MM.1S (cell line): ENCODE measurements around the gene ATP23.

ENCODE experiments used
- DNase-seq: peaks from one replicate; pipeline ENCODE4 v3.0.0-alpha.2; 2015
- H2AFZ ChIP-seq: fragments of 300-600 bp; sonication (generic); 2 replicates; pipeline ENCODE4 v1.6.0; 2016; ENCODE audit warnings: antibody characterized with exemption, low read length
- H3F3A ChIP-seq: fragments of 300-600 bp; sonication (generic); 2 replicates; pipeline ENCODE4 v1.6.1; 2016; ENCODE audit warnings: mild to moderate bottlenecking, antibody characterized with exemption, low read length, moderate library complexity, mixed read lengths; ENCODE audit not compliant: insufficient read depth
- H3K27ac ChIP-seq: fragments of 300-600 bp; sonication (generic); 2 replicates; pipeline ENCODE4 v1.5.1; 2016; ENCODE audit warnings: mild to moderate bottlenecking, low read length
- H3K27me3 ChIP-seq: fragments of 300-600 bp; sonication (generic); replicated peaks from 2 replicates; pipeline ENCODE4 v1.6.0; 2016; ENCODE audit warnings: low read length; ENCODE audit not compliant: insufficient read depth
- H3K36me3 ChIP-seq: fragments of 300-600 bp; sonication (generic); replicated peaks from 2 replicates; pipeline ENCODE4 v1.6.1; 2016; ENCODE audit warnings: mild to moderate bottlenecking, low read length, mixed read lengths; ENCODE audit not compliant: insufficient read depth
- H3K4me1 ChIP-seq: fragments of 300-600 bp; sonication (generic); 2 replicates; pipeline ENCODE4 v1.6.1; 2016; ENCODE audit warnings: low read length, mixed read lengths
- H3K4me2 ChIP-seq: fragments of 300-600 bp; sonication (generic); 2 replicates; pipeline ENCODE4 v1.6.0; 2016; ENCODE audit warnings: low read depth, low read length
- H3K4me3 ChIP-seq: fragments of 300-600 bp; sonication (generic); 2 replicates; pipeline ENCODE4 v1.5.1; 2016; ENCODE audit warnings: low read length, mixed read lengths
- H3K79me2 ChIP-seq: fragments of 300-600 bp; sonication (generic); 2 replicates; pipeline ENCODE4 v1.6.1; 2016; ENCODE audit warnings: mixed run types, low read length, mixed read lengths
- H3K9ac ChIP-seq: fragments of 300-600 bp; sonication (generic); 2 replicates; pipeline ENCODE4 v1.6.1; 2016; ENCODE audit warnings: low read length, mixed read lengths
- H3K9me2 ChIP-seq: fragments of 300-600 bp; sonication (generic); replicated peaks from 2 replicates; pipeline ENCODE4 v1.6.1; 2016; ENCODE audit warnings: mild to moderate bottlenecking, low read length, mixed read lengths; ENCODE audit not compliant: insufficient read depth
- H3K9me3 ChIP-seq: fragments of 300-600 bp; sonication (generic); replicated peaks from 2 replicates; pipeline ENCODE4 v1.6.1; 2016; ENCODE audit warnings: mild to moderate bottlenecking, low read length, mixed read lengths; ENCODE audit not compliant: insufficient read depth
- H4K20me1 ChIP-seq: fragments of 300-600 bp; sonication (generic); 2 replicates; pipeline ENCODE4 v1.6.1; 2016; ENCODE audit warnings: mild to moderate bottlenecking, low read length, moderate library complexity, mixed read lengths; ENCODE audit not compliant: insufficient read depth
- EZH2 ChIP-seq: fragments of 300-600 bp; sonication (generic); optimal IDR thresholded peaks from 2 replicates; pipeline ENCODE3; 2017; ENCODE audit warnings: low read depth, mild to moderate bottlenecking, antibody characterized with exemption, low read length, mixed read lengths
- EZH2phosphoT487 ChIP-seq: fragments of 300-600 bp; sonication (generic); IDR thresholded peaks from 2 replicates; pipeline ENCODE4 v1.6.1; 2018; ENCODE audit warnings: antibody characterized with exemption, low read length
- TF ChIP-seq, protein P1 (sequence below): fragments of 300-600 bp; sonication (generic); IDR thresholded peaks from 2 replicates; pipeline ENCODE4 v1.5.1; 2016; ENCODE audit warnings: antibody characterized with exemption, low read length, mixed read lengths

ATP23 gene

GRCh38 chr12:57907281-57907680 lies 34.1 kb upstream of the ATP23 start:
- Histone ChIP-seq H3K4me2 (no peak overlapping the region), H3K79me2 (no peaks in the 10 kb centered on the region), H4K20me1 (no peaks in the 10 kb centered on the region), H3K27ac (no peak overlapping the region), H3K4me3 (no peak overlapping the region), H2AFZ (no peak overlapping the region), H3F3A (no peaks in the 10 kb centered on the region), H3K9ac (no peak overlapping the region), H3K9me3 (no peaks in the 10 kb centered on the region), H3K27me3 (no peaks in the 10 kb centered on the region), H3K4me1 (no peaks in the 10 kb centered on the region; the same call in 1 of the 2 replicates), H3K36me3 (no peaks in the 10 kb centered on the region), H3K9me2 (no peaks in the 10 kb centered on the region)
- no peak for DNase-seq
- TF ChIP-seq EZH2 = no peak
- TF ChIP-seq, protein P1, sequence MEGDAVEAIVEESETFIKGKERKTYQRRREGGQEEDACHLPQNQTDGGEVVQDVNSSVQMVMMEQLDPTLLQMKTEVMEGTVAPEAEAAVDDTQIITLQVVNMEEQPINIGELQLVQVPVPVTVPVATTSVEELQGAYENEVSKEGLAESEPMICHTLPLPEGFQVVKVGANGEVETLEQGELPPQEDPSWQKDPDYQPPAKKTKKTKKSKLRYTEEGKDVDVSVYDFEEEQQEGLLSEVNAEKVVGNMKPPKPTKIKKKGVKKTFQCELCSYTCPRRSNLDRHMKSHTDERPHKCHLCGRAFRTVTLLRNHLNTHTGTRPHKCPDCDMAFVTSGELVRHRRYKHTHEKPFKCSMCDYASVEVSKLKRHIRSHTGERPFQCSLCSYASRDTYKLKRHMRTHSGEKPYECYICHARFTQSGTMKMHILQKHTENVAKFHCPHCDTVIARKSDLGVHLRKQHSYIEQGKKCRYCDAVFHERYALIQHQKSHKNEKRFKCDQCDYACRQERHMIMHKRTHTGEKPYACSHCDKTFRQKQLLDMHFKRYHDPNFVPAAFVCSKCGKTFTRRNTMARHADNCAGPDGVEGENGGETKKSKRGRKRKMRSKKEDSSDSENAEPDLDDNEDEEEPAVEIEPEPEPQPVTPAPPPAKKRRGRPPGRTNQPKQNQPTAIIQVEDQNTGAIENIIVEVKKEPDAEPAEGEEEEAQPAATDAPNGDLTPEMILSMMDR = no peak
- TF ChIP-seq EZH2phosphoT487 = no peak

- no peaks in the 10 kb centered on the region for H3K27me3 ChIP-seq
- DNase-seq = no peak
- H4K20me1 ChIP-seq = no peaks in the 10 kb centered on the region
- no peaks in the 10 kb centered on the region for H3K9me3 ChIP-seq
- no peak overlapping the region for H3K4me3 ChIP-seq
- H3K9me2 ChIP-seq = no peaks in the 10 kb centered on the region
- TF ChIP-seq, protein P1 = no peak
- TF ChIP-seq EZH2 = no peak
- TF ChIP-seq EZH2phosphoT487 = no peak
- H3K79me2 ChIP-seq = no peaks in the 10 kb centered on the region
- no peak overlapping the region for H3K4me2 ChIP-seq
- H3K9ac ChIP-seq = no peak overlapping the region
- no peaks in the 10 kb centered on the region for H3F3A ChIP-seq
- no peaks in the 10 kb centered on the region for H3K36me3 ChIP-seq
- H3K27ac ChIP-seq = no peak overlapping the region
- no peaks in the 10 kb centered on the region; the same call in 1 of the 2 replicates for H3K4me1 ChIP-seq
- no peak overlapping the region for H2AFZ ChIP-seq
Observed at GRCh38 chr12:57908511-57908910, 32.9 kb upstream of the ATP23 start.

DNA sequence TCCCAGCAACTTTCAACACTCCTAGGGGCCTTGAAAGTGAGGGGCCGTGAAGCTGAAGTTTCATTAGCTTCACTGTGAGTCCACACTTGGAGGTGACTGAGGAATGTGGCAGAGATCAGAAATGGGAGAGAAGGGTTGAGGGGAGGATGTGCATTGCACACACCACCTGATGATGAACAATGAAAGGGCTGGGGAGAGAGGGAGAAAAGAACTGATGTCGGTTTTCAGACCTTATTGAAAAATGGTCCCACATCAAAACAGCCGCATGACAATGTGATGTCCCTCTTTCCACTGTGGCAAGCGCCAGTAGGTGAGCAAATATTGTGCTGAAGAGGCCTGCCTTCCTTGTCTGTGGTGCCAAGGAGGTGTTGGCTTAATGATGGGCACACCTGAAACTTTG lies 32.3 kb upstream of the ATP23 start:
- Histone ChIP-seq H3K27me3 (no peaks in the 10 kb centered on the region), H2AFZ (no peak overlapping the region), H3K4me1 (no peaks in the 10 kb centered on the region; the same call in 1 of the 2 replicates), H3K4me2 (no peak overlapping the region), H3K27ac (no peak overlapping the region), H3K36me3 (no peaks in the 10 kb centered on the region), H3K9me3 (no peaks in the 10 kb centered on the region), H4K20me1 (no peaks in the 10 kb centered on the region), H3K9ac (no peak overlapping the region), H3K79me2 (no peaks in the 10 kb centered on the region), H3K9me2 (no peaks in the 10 kb centered on the region), H3K4me3 (no peak overlapping the region), H3F3A (no peaks in the 10 kb centered on the region)
- no peak for DNase-seq
- TF ChIP-seq EZH2 (no peak), EZH2phosphoT487 (no peak)
- TF ChIP-seq, protein P1 = no peak
